GM12892 (cell line): ENCODE results near the gene GALNT2.

Experiments
- POLR2A ChIP-seq: IDR thresholded peaks from 2 replicates; pipeline ENCODE4 v1.6.1; 2011; ENCODE audit warnings: low read depth, low read length, control low read depth
- POLR2AphosphoS5 ChIP-seq: IDR thresholded peaks from 2 replicates; pipeline ENCODE4 v1.6.1; 2011; ENCODE audit warnings: low read depth, low read length, control low read depth

GRCh38 chr1:230110971-230111370 is 43.9 kb downstream of the GALNT2 start:
- TF ChIP-seq POLR2A = no peak
- no peak for TF ChIP-seq POLR2AphosphoS5
